Left colon (tissue), 2 donors: ENCODE results near the gene FAM163B. TPM values are rescaled to one million over a fixed set of nuclear protein-coding genes. Genes with fewer than 3 reads are reported as not detected.
A peak's percentile ranks its signal among the peaks of the same experiment; 100 is the strongest.

Experiments
- ATAC-seq: fragments of 200-7000 bp; cut with Tn5 transposase; one replicate; pipeline ENCODE4 v1.9.1; 2020; ENCODE audit warnings: mild to moderate bottlenecking, moderate library complexity
- DNase-seq, 2 donors: peaks; one replicate each; pipeline ENCODE4 v3.0.0-alpha.2; 2020
- intact Hi-C, 2 donors: fragments of 100-400 bp; cut with DNase I in 1 of 2; cut with micrococcal nuclease in 1 of 2; formaldehyde crosslinking; loops; one replicate each; pipeline versions ENCODE4 v1.11.2 to v1.14.0; 2022; cut with DNase I, micrococcal nuclease
- total RNA-seq, 2 donors: library from RNA; stranded (reverse); fragmentation: NEBNext Ultra II Directional; extraction: Animal tissue kit (Norgen Biotek cat#: 25700); gene quantifications; one replicate each; pipeline ENCODE4 v1.2.1, GENCODE V29; 2021
- donor health status: DM: no; HTN: no; CAD: no.
- donor health status: DM: yes; HTN: yes; CAD: no.

The FAM163B gene
- total RNA-seq, 2 donors from 2014 or later = 0.27 to 1.2 TPM

GRCh38 chr9:133622555-133622954, 13.4 kb upstream of the FAM163B start:
- no peak for ATAC-seq

GRCh38 chr9:133621725-133622267, 12.6 kb upstream of the FAM163B start:
- intact Hi-C loops = no loop called here
- DNase-seq (no peak), ATAC-seq (no peak)

More at GRCh38 chr9:133622555-133622954, 13.4 kb upstream of the FAM163B start:
- DNase-seq = no peak
- intact Hi-C loops = no loop called here

- intact Hi-C loops = no loop called here
- ATAC-seq = no peak
- DNase-seq = peak in 1 of 2 donors; percentile 20
Observed at GRCh38 chr9:133619791-133620190, 10.6 kb upstream of the FAM163B start.

GRCh38 chr9:133618726-133619125, 9.5 kb upstream of the FAM163B start:
- no peak for DNase-seq
- ATAC-seq = no peak
- intact Hi-C loops = no loop called here

GRCh38 chr9:133616643-133617405, 7.6 kb upstream of the FAM163B start:
- DNase-seq (no peak), ATAC-seq (no peak)
- intact Hi-C loops = no loop called here

GRCh38 chr9:133615606-133616188, 6.5 kb upstream of the FAM163B start:
- DNase-seq (no peak), ATAC-seq (no peak)
- intact Hi-C loops = no loop called here

- DNase-seq (no peak), ATAC-seq (no peak)
- intact Hi-C loops = no loop called here
Observed at GRCh38 chr9:133615186-133615585, 6.0 kb upstream of the FAM163B start.

GRCh38 chr9:133614678-133615077, 5.5 kb upstream of the FAM163B start:
- ATAC-seq = no peak
- no peak for DNase-seq
- intact Hi-C loops = no loop called here

- intact Hi-C loops = no loop called here
- ATAC-seq = no peak
- no peak for DNase-seq
Observed at GRCh38 chr9:133614056-133614455, 4.9 kb upstream of the FAM163B start.

GRCh38 chr9:133613432-133613831, 4.2 kb upstream of the FAM163B start:
- no peak for ATAC-seq
- intact Hi-C loops = no loop called here
- no peak for DNase-seq

GRCh38 chr9:133612816-133613215, 3.6 kb upstream of the FAM163B start:
- DNase-seq (no peak), ATAC-seq (no peak)
- intact Hi-C loops = no loop called here

GRCh38 chr9:133612051-133612450, 2.9 kb upstream of the FAM163B start:
- no peak for ATAC-seq
- intact Hi-C loops = no loop called here
- no peak for DNase-seq

GRCh38 chr9:133610845-133611244, 1.7 kb upstream of the FAM163B start:
- ATAC-seq (no peak), DNase-seq (no peak)
- intact Hi-C loops = no loop called here

GRCh38 chr9:133608889-133609288, 300 bp downstream of the FAM163B start:
- intact Hi-C loops = no loop called here
- ATAC-seq (no peak), DNase-seq (no peak)

- ATAC-seq (no peak), DNase-seq (no peak)
- intact Hi-C loops = no loop called here
Observed at GRCh38 chr9:133608382-133608781, 807 bp downstream of the FAM163B start.

GRCh38 chr9:133607976-133608375, 1.2 kb downstream of the FAM163B start:
- intact Hi-C loops = no loop called here
- no peak for DNase-seq
- ATAC-seq = no peak

- ATAC-seq = no peak
- DNase-seq = no peak
- intact Hi-C loops = no loop called here
Observed at GRCh38 chr9:133607381-133607780, 1.8 kb downstream of the FAM163B start.

GRCh38 chr9:133606708-133607025, 2.5 kb downstream of the FAM163B start:
- intact Hi-C loops = no loop called here
- ATAC-seq (no peak), DNase-seq (no peak)

- no peak for ATAC-seq
- DNase-seq = no peak
Observed at GRCh38 chr9:133605856-133606707, 3.1 kb downstream of the FAM163B start.

GRCh38 chr9:133605446-133605845, 3.7 kb downstream of the FAM163B start:
- DNase-seq = no peak
- intact Hi-C loops = no loop called here

More at GRCh38 chr9:133605856-133606707, 3.1 kb downstream of the FAM163B start:
- intact Hi-C loops = no loop called here

More at GRCh38 chr9:133605446-133605845, 3.7 kb downstream of the FAM163B start:
- ATAC-seq = no peak
